Vagina (tissue), 2 donors: ENCODE data around the gene NEMP2.

Experiments
- POLR2A ChIP-seq, 2 donors: fragments of 450-650 bp; IDR thresholded peaks; one replicate each; pipeline ENCODE4 v1.6.1; 2017; ENCODE audit warnings: antibody characterized with exemption in 2 of 2, mild to moderate bottlenecking in 2 of 2, moderate library complexity in 2 of 2
- TF ChIP-seq, protein P1 (sequence below), 3 experiments: fragments of 450-650 bp in 2 of 3; fragments of 200-600 bp in 1 of 3; sonication (generic) in 1 of 3; IDR thresholded peaks; one replicate each; pipeline ENCODE4 v1.5.1; 2017 to 2019; ENCODE audit warnings: antibody characterized with exemption in 3 of 3, mild to moderate bottlenecking in 2 of 3, moderate library complexity in 2 of 3

DNA sequence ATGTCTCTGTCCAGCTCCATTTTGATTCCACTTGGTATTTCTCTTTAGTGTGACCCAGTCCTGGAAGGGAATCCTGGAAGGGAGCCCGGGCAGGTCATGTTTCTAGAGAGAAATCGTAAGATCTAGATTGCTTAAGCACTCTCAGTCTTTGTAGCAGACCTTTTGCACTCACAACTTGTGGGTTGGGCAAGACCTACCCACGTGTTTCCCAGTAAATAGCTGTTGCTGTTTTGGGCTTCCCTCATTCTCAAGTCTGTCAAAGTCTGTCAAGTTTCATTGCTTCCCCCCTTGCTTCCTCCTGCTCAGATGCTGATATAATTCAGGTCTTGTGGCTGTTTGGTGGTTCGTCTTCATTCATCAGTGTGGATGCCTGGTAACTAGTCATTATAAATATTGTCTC, 17.4 kb upstream of the NEMP2 start:
- TF ChIP-seq, protein P1, sequence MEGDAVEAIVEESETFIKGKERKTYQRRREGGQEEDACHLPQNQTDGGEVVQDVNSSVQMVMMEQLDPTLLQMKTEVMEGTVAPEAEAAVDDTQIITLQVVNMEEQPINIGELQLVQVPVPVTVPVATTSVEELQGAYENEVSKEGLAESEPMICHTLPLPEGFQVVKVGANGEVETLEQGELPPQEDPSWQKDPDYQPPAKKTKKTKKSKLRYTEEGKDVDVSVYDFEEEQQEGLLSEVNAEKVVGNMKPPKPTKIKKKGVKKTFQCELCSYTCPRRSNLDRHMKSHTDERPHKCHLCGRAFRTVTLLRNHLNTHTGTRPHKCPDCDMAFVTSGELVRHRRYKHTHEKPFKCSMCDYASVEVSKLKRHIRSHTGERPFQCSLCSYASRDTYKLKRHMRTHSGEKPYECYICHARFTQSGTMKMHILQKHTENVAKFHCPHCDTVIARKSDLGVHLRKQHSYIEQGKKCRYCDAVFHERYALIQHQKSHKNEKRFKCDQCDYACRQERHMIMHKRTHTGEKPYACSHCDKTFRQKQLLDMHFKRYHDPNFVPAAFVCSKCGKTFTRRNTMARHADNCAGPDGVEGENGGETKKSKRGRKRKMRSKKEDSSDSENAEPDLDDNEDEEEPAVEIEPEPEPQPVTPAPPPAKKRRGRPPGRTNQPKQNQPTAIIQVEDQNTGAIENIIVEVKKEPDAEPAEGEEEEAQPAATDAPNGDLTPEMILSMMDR (IDR thresholded peaks at IDR 0.05) = no peak
- no peak for TF ChIP-seq POLR2A (IDR thresholded peaks at IDR 0.05)
